ENCODE data around the gene NCKAP5. TPM values are rescaled to one million over a fixed set of nuclear protein-coding genes. Genes with fewer than 3 reads are reported as not detected.

NCKAP5 gene
- total and polyA plus RNA-seq, 2 of the 13 experiments (the other 11 are each of a cell fraction or from before 2014, with no cell fraction given), result 0.01 TPM; not detected in 1

- no peak for TF ChIP-seq ATRX (CRISPR knock-in tag; IDR thresholded peaks at IDR 0.05; ENCODE audit: borderline replicate concordance)
- TF ChIP-seq ZBTB42 (CRISPR knock-in tag; IDR thresholded peaks at IDR 0.05), result no peak
- TF ChIP-seq ZNF775 (CRISPR knock-in tag; IDR thresholded peaks at IDR 0.05; ENCODE audit: borderline replicate concordance), result no peak
- TF ChIP-seq ATF4 (CRISPR knock-in tag; IDR thresholded peaks at IDR 0.05), result no peak
Observed at GRCh38 chr2:132902626-132903025, 665.6 kb downstream of the NCKAP5 start (continued).

- Histone ChIP-seq H3K4me1 (ENCODE audit: insufficient read depth, low read length) (no peaks in the 10 kb centered on the region), H2AFZ (ENCODE audit: low read length) (no peak overlapping the region), H3K36me3 (replicated peaks in 1 of 2; ENCODE audit: control insufficient read depth in 1 of 2, insufficient read depth in 2 of 2, low read length in 2 of 2) (no peaks in the 10 kb centered on the region), H3K9ac (ENCODE audit: insufficient read depth, low read depth, low read length) (no peak overlapping the region), H3K4me2 (ENCODE audit: low read depth, low read length) (no peak overlapping the region), H3K4me3 (replicated peaks in 1 of 3; ENCODE audit: insufficient read depth in 1 of 3, low read depth in 2 of 3, low read length in 3 of 3) (no peak overlapping the region), H3K27me3 (ENCODE audit: control insufficient read depth in 1 of 2, insufficient read depth in 2 of 2, low read length in 2 of 2) (no peaks in the 10 kb centered on the region), H3K9me3 (ENCODE audit: low read length) (peaks cover 45% of the 10 kb centered on the region), H3K79me2 (ENCODE audit: insufficient read depth, low read length) (no peaks in the 10 kb centered on the region), H4K20me1 (ENCODE audit: insufficient read depth, low read length) (no peaks in the 10 kb centered on the region), H3K27ac (ENCODE audit: extremely low read length, insufficient read depth, low read length) (no peak overlapping the region)
- intact Hi-C loops (cut with micrococcal nuclease; ENCODE audit: unreplicated experiment), result no loop called here
- POLR2A ChIA-PET, result no interaction called here
- BruUV-seq (replicated peaks), result no TSS peak
- FAIRE-seq, result no peak
- in situ Hi-C loops (cut with HindIII; ENCODE audit: extremely low pct_ligation_motif_present, low pct_unique_long_range_greater_than_20kb), result no loop called here
- DNase-seq (ENCODE audit: low spot score), result no peak
- CTCF ChIA-PET (ENCODE audit: low intra/inter-chr PET ratio, low total read pairs), result no interaction called here
- ATAC-seq, result no peak
- TF ChIP-seq RBFOX2 (IDR thresholded peaks at IDR 0.05; ENCODE audit: low read depth, low read length) (no peak), REXO4 (CRISPR knock-in tag; IDR thresholded peaks at IDR 0.05; ENCODE audit: borderline replicate concordance) (no peak), SNRNP70 (IDR thresholded peaks at IDR 0.05; ENCODE audit: low read depth, low read length) (no peak), RELA (CRISPR knock-in tag; IDR thresholded peaks at IDR 0.05) (no peak), ZNF749 (CRISPR knock-in tag; IDR thresholded peaks at IDR 0.05; ENCODE audit: borderline replicate concordance) (no peak), MXD1 (CRISPR knock-in tag; IDR thresholded peaks at IDR 0.05) (no peak), ZBTB38 (CRISPR knock-in tag; IDR thresholded peaks at IDR 0.05) (no peak), HBP1 (CRISPR knock-in tag; IDR thresholded peaks at IDR 0.05; ENCODE audit: low read depth) (no peak), MYNN (CRISPR knock-in tag; IDR thresholded peaks at IDR 0.05; ENCODE audit: low read depth) (no peak), GABPA (IDR thresholded peaks at IDR 0.05; ENCODE audit: low read depth, low read length) (no peak), GABPA (CRISPR knock-in tag; IDR thresholded peaks at IDR 0.05; ENCODE audit: low read depth) (no peak), ATF1 (CRISPR knock-in tag; IDR thresholded peaks at IDR 0.05) (no peak), ZMAT5 (CRISPR knock-in tag; IDR thresholded peaks at IDR 0.05; ENCODE audit: borderline replicate concordance, low read depth) (no peak), KLF6 (CRISPR knock-in tag; IDR thresholded peaks at IDR 0.05) (no peak), ZMYM4 (CRISPR knock-in tag; IDR thresholded peaks at IDR 0.05) (no peak), ZNF660 (CRISPR knock-in tag; IDR thresholded peaks at IDR 0.05; ENCODE audit: borderline replicate concordance, low read depth) (no peak), CREB3 (CRISPR knock-in tag; IDR thresholded peaks at IDR 0.05) (no peak), TAF1 (CRISPR knock-in tag; IDR thresholded peaks at IDR 0.05) (no peak), ZFP82 (CRISPR knock-in tag; IDR thresholded peaks at IDR 0.05; ENCODE audit: borderline replicate concordance) (no peak)
Observed at GRCh38 chr2:132901661-132902060, 666.6 kb downstream of the NCKAP5 start.

Measured in HepG2 (cell line).